H1 (cell line): ENCODE measurements around the gene CACNA1C. TPM values are rescaled to one million over a fixed set of nuclear protein-coding genes. Genes with fewer than 3 reads are reported as not detected.

Experiments
- CBX5 ChIP-seq: fragments of 300-800, 300-1000 bp; sonication (generic); IDR thresholded peaks from 2 replicates; pipeline ENCODE4 v1.7.1; 2016; ENCODE audit warnings: antibody characterized with exemption, low read length, low read depth
- CTBP2 ChIP-seq: IDR thresholded peaks from 2 replicates; pipeline ENCODE4 v1.7.0; 2011; ENCODE audit warnings: borderline replicate concordance, mild to moderate bottlenecking, moderate library complexity, mixed read lengths, low read length; ENCODE audit not compliant: insufficient read depth, insufficient read length
- polyA plus RNA-seq, 7 experiments: library from polyadenylated mRNA; depleted of rRNA in 3 of 7; stranded (reverse) in 5 of 7; unstranded in 2 of 7; fragments of >200 nt in 5 of 7; fragments of 200-250 nt in 2 of 7; gene quantifications; 1 replicate in 5 of 7; 2 replicates in 1 of 7; 4 replicates in 1 of 7; pipeline versions ENCODE4 v1.2.1 to v1.2.3, GENCODE V29; 2011 to 2013; ENCODE audit warnings: missing spikeins in 2 of 7, mixed read lengths in 2 of 7
- total RNA-seq: library from RNA; stranded (reverse); fragmentation: NEBNext Ultra II Directional; extraction: Animal tissue kit (Norgen Biotek cat#: 25700); gene quantifications from 2 replicates; pipeline ENCODE4 v1.2.1, GENCODE V29; 2021

The CACNA1C gene
- total and polyA plus RNA-seq, 2 of the 8 experiments (the other 6 are each of a cell fraction or from before 2014, with no cell fraction given) = 1.3 TPM

DNA sequence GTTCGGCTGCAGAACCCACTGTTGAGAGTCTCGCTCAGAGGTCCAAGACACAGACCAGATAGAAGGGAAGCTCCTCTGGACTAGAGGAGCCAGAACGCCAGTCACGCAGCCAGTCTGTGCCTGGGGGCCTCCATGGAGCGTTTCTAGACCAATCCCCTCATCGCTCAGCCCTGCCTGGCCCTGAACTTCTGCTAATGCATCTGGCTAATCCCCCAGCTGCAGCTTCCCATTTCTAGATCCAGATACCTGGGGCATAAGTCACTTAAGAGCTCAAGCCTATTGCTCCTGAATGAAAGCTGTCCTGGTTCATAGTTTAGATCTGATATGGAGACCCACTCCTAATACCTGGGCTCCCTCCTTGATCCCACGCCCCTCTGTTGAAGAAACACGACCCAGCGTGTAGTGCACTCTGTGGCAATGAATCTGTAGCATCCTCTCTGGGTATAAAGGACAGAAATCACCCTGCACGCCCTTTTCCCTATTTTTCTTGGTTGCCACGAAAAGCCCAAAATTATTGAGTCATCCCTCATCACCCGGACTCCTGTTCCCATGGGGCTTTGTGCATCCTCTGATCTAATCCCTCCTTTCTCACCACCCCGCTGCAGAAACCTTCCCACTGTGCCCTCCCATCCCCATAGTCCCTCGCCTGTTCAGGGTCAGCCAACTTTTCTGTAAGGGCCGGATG is 400.4 kb downstream of the CACNA1C start (continued):
- TF ChIP-seq CBX5 (no peak), CTBP2 (no peak)
